Mesendoderm (in vitro differentiated cells): ENCODE measurements around the gene GPR27.

ENCODE experiments used
- DNase-seq: peaks from one replicate; pipeline ENCODE4 v3.0.0; 2013
- H2AK5ac ChIP-seq: 2 replicates; pipeline ENCODE4 v1.6.1; 2013; ENCODE audit warnings: low read length, inconsistent platforms
- H2BK120ac ChIP-seq: 2 replicates; pipeline ENCODE4 v1.6.1; 2013; ENCODE audit warnings: low read depth, mild to moderate bottlenecking, low read length, moderate library complexity, mixed read lengths
- H2BK15ac ChIP-seq: replicated peaks from 2 replicates; pipeline ENCODE4 v1.6.1; 2013; ENCODE audit warnings: low read depth, mild to moderate bottlenecking, moderate library complexity
- H2BK5ac ChIP-seq: 2 replicates; pipeline ENCODE4 v1.6.1; 2013; ENCODE audit warnings: low read length, inconsistent platforms
- H3K18ac ChIP-seq: 2 replicates; pipeline ENCODE4 v1.6.1; 2013; ENCODE audit warnings: mild to moderate bottlenecking, low read length, mixed read lengths
- H3K23ac ChIP-seq: one replicate; pipeline ENCODE4 v1.6.1; 2013; ENCODE audit warnings: low read length
- H3K27ac ChIP-seq: 2 replicates; pipeline ENCODE4 v1.5.1; 2013; ENCODE audit warnings: low read depth, mild to moderate bottlenecking, inconsistent platforms, low read length, moderate library complexity
- H3K27me3 ChIP-seq: 2 replicates; pipeline ENCODE4 v1.6.1; 2013; ENCODE audit warnings: low read length, control low read depth, mild to moderate bottlenecking, inconsistent platforms; ENCODE audit not compliant: insufficient read depth, poor library complexity
- H3K36me3 ChIP-seq: 2 replicates; pipeline ENCODE4 v1.6.1; 2013; ENCODE audit warnings: low read length, inconsistent platforms; ENCODE audit not compliant: control insufficient read depth, insufficient read depth
- H3K4ac ChIP-seq: one replicate; pipeline ENCODE4 v1.6.1; 2013; ENCODE audit warnings: low read depth, mild to moderate bottlenecking, low read length, moderate library complexity
- H3K4me1 ChIP-seq: 2 replicates; pipeline ENCODE4 v1.6.1; 2013; ENCODE audit warnings: low read depth, low read length, inconsistent platforms; ENCODE audit not compliant: control insufficient read depth
- H3K4me2 ChIP-seq: 2 replicates; pipeline ENCODE4 v1.6.1; 2013; ENCODE audit warnings: low read length
- H3K4me3 ChIP-seq: 2 replicates; pipeline ENCODE4 v1.5.1; 2013; ENCODE audit warnings: mild to moderate bottlenecking, low read length
- H3K56ac ChIP-seq: one replicate; pipeline ENCODE4 v1.6.1; 2013; ENCODE audit warnings: low read length
- H3K79me1 ChIP-seq: 2 replicates; pipeline ENCODE4 v1.6.1; 2013; ENCODE audit warnings: low read length, inconsistent platforms
- H3K79me2 ChIP-seq: 2 replicates; pipeline ENCODE4 v1.6.1; 2013; ENCODE audit warnings: mild to moderate bottlenecking, low read length; ENCODE audit not compliant: control insufficient read depth, insufficient read depth
- H3K9ac ChIP-seq: 2 replicates; pipeline ENCODE4 v1.6.1; 2013; ENCODE audit warnings: low read length, inconsistent platforms
- H4K5ac ChIP-seq: one replicate; pipeline ENCODE4 v1.6.1; 2013; ENCODE audit warnings: low read length
- H4K8ac ChIP-seq: one replicate; pipeline ENCODE4 v1.6.1; 2013; ENCODE audit warnings: low read depth, mild to moderate bottlenecking, control low read depth, low read length, moderate library complexity
- WGBS: extraction: QIAGEN DNeasy Blood & Tissue Kit; methylation state at CpG from one replicate; pipeline ENCODE4 v1.1.7; 2013; ENCODE audit warnings: low lambda C conversion rate, missing lambda C conversion rate; ENCODE audit not compliant: insufficient coverage; ENCODE audit errors: extremely low coverage; 5-methylcytosine and 5-hydroxymethylcytosine counted together

Gene GPR27

DNA sequence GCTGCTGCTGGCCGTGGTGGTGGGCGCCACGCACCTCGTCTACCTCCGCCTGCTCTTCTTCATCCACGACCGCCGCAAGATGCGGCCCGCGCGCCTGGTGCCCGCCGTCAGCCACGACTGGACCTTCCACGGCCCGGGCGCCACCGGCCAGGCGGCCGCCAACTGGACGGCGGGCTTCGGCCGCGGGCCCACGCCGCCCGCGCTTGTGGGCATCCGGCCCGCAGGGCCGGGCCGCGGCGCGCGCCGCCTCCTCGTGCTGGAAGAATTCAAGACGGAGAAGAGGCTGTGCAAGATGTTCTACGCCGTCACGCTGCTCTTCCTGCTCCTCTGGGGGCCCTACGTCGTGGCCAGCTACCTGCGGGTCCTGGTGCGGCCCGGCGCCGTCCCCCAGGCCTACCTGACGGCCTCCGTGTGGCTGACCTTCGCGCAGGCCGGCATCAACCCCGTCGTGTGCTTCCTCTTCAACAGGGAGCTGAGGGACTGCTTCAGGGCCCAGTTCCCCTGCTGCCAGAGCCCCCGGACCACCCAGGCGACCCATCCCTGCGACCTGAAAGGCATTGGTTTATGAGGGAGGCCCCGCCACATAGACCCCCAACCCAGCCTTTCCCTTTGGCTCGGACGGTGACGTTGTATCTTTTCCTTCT, 1.1 kb downstream of the GPR27 start:
- no peak overlapping the region for H4K8ac ChIP-seq
- H3K9ac ChIP-seq: peak overlapping the region; percentile 92
- peak overlapping the region; percentile 64 for H3K4me3 ChIP-seq
- H2BK5ac ChIP-seq: no peak overlapping the region
- H3K79me2 ChIP-seq: no peaks in the 10 kb centered on the region
- no peak overlapping the region for H2AK5ac ChIP-seq
- H3K4me1 ChIP-seq: no peaks in the 10 kb centered on the region
- H3K18ac ChIP-seq: no peak overlapping the region
- no CpG with 5 or more reads among the region's 65 CpGs for WGBS
- no peaks in the 10 kb centered on the region for H3K36me3 ChIP-seq
- H3K27ac ChIP-seq: no peak overlapping the region
- H3K23ac ChIP-seq: peak overlapping the region; percentile 80
- no peak overlapping the region for H3K4ac ChIP-seq
- no peak overlapping the region for H2BK15ac ChIP-seq
- peak; percentile 15 for DNase-seq
- H3K27me3 ChIP-seq: peaks cover 18% of the 10 kb centered on the region
- no peaks in the 10 kb centered on the region for H3K79me1 ChIP-seq
- H3K4me2 ChIP-seq: peak overlapping the region; percentile 93
- peak overlapping the region; percentile 100 for H3K56ac ChIP-seq
- H4K5ac ChIP-seq: no peak overlapping the region
- H2BK120ac ChIP-seq: no peak overlapping the region

GRCh38 chr3:71758091-71758490, 4.4 kb downstream of the GPR27 start:
- no peak overlapping the region for H2AK5ac ChIP-seq
- no peak for DNase-seq
- H3K9ac ChIP-seq: no peak overlapping the region
- H3K23ac ChIP-seq: no peak overlapping the region
- no peak overlapping the region for H4K5ac ChIP-seq
- no peaks in the 10 kb centered on the region for H3K36me3 ChIP-seq
- no peak overlapping the region for H3K4me3 ChIP-seq
- no peak overlapping the region for H3K18ac ChIP-seq
- H3K4me2 ChIP-seq: no peak overlapping the region
- H3K79me2 ChIP-seq: no peaks in the 10 kb centered on the region
- H2BK120ac ChIP-seq: no peak overlapping the region
- WGBS: no CpG with 5 or more reads among the region's 2 CpGs
- no peak overlapping the region for H3K4ac ChIP-seq
- no peak overlapping the region for H3K56ac ChIP-seq
- H3K27ac ChIP-seq: no peak overlapping the region
- no peaks in the 10 kb centered on the region for H3K79me1 ChIP-seq
- no peak overlapping the region for H4K8ac ChIP-seq
- no peak overlapping the region for H2BK15ac ChIP-seq
- H2BK5ac ChIP-seq: no peak overlapping the region
- H3K27me3 ChIP-seq: peaks cover 6% of the 10 kb centered on the region
- H3K4me1 ChIP-seq: no peaks in the 10 kb centered on the region

DNA sequence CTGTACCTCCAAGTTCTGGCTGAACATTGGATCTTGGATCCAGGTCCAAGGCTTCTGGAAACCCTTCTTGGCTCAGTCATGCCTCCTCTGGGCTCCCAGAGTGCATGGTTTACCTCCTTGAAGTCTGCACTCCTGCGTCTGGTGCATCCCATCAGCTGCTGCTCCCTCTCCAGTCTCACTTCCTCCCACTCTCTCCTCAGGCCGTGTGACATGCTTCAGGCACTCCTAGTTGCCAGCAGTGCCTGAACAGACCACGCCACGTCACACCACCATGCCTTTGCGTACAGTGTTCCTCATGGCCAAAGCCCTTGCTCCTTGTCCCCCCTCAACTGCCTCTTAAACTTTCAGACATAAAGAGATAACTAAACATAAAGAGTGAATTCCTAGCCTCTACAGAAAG, 5.7 kb downstream of the GPR27 start:
- H3K9ac ChIP-seq: no peak overlapping the region
- no peak overlapping the region for H3K23ac ChIP-seq
- no peak overlapping the region for H4K8ac ChIP-seq
- H2BK120ac ChIP-seq: no peak overlapping the region
- H3K4me2 ChIP-seq: no peak overlapping the region
- H2AK5ac ChIP-seq: no peak overlapping the region
- peaks cover 4% of the 10 kb centered on the region for H3K27me3 ChIP-seq
- H3K4ac ChIP-seq: no peak overlapping the region
- no peaks in the 10 kb centered on the region for H3K36me3 ChIP-seq
- no peaks in the 10 kb centered on the region for H3K79me1 ChIP-seq
- no peaks in the 10 kb centered on the region for H3K4me1 ChIP-seq
- H3K4me3 ChIP-seq: no peak overlapping the region
- no peak for DNase-seq
- H3K27ac ChIP-seq: no peak overlapping the region
- no CpG with 5 or more reads among the region's 5 CpGs for WGBS
- no peaks in the 10 kb centered on the region for H3K79me2 ChIP-seq
- no peak overlapping the region for H2BK15ac ChIP-seq
- H3K56ac ChIP-seq: no peak overlapping the region
- no peak overlapping the region for H3K18ac ChIP-seq
- no peak overlapping the region for H4K5ac ChIP-seq
- H2BK5ac ChIP-seq: no peak overlapping the region

DNA sequence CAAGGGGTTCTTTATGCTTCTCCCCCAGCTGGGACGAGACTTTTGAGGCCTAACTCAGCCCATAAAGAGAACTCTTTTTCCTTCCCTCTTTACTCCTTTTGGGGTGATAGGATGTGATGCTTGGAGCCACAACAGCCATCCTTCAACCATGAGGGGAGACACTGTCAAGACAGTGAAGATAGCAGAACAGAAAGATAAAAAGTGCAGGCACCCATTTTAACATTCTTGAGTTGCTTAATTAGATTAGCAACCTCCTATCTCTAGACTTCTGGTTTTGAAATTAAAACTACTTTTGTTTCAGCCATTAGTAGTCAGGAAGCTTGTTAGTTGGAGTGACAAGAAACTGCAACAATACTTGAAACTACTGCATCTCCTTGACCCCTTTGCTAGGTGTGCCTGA, 6.5 kb downstream of the GPR27 start:
- H3K4me3 ChIP-seq: no peak overlapping the region
- H3K27ac ChIP-seq: no peak overlapping the region

GRCh38 chr3:71763426-71763825, 9.8 kb downstream of the GPR27 start:
- no peak overlapping the region for H2BK15ac ChIP-seq
- H3K27ac ChIP-seq: no peak overlapping the region

More for the DNA sequence above, 6.5 kb downstream of the GPR27 start:
- Histone ChIP-seq H3K79me1 (no peaks in the 10 kb centered on the region), H3K4me1 (no peaks in the 10 kb centered on the region), H3K79me2 (no peaks in the 10 kb centered on the region), H3K9ac (no peak overlapping the region), H2BK15ac (no peak overlapping the region), H3K23ac (no peak overlapping the region), H4K8ac (no peak overlapping the region), H4K5ac (no peak overlapping the region), H3K4me2 (no peak overlapping the region), H3K36me3 (no peaks in the 10 kb centered on the region), H2AK5ac (no peak overlapping the region), H2BK5ac (no peak overlapping the region), H3K18ac (no peak overlapping the region), H2BK120ac (no peak overlapping the region), H3K56ac (no peak overlapping the region), H3K4ac (no peak overlapping the region), H3K27me3 (peaks cover 3% of the 10 kb centered on the region)
- no CpG with 5 or more reads among the region's 1 CpG for WGBS
- DNase-seq: no peak

GRCh38 chr3:71771126-71771525, 17.5 kb downstream of the GPR27 start:
- Histone ChIP-seq H2BK120ac (no peak overlapping the region), H3K36me3 (no peaks in the 10 kb centered on the region), H3K4ac (no peak overlapping the region), H3K18ac (no peak overlapping the region), H4K8ac (no peak overlapping the region), H3K4me2 (no peak overlapping the region), H3K27ac (no peak overlapping the region), H2BK15ac (no peak overlapping the region), H3K4me1 (no peaks in the 10 kb centered on the region), H3K23ac (no peak overlapping the region), H4K5ac (no peak overlapping the region), H3K9ac (no peak overlapping the region), H3K27me3 (no peaks in the 10 kb centered on the region), H2AK5ac (no peak overlapping the region), H2BK5ac (no peak overlapping the region), H3K79me1 (no peaks in the 10 kb centered on the region), H3K79me2 (no peaks in the 10 kb centered on the region), H3K56ac (no peak overlapping the region), H3K4me3 (no peak overlapping the region)
- no peak for DNase-seq
- WGBS: 89% methylated on average over 1 of the region's 5 CpGs

More at GRCh38 chr3:71763426-71763825, 9.8 kb downstream of the GPR27 start:
- H3K79me1 ChIP-seq: no peaks in the 10 kb centered on the region
- no peak overlapping the region for H2BK120ac ChIP-seq
- no peak overlapping the region for H3K4me2 ChIP-seq
- no peak overlapping the region for H2AK5ac ChIP-seq
- H3K4me3 ChIP-seq: no peak overlapping the region
- no CpG with 5 or more reads among the region's 5 CpGs for WGBS
- no peak overlapping the region for H4K8ac ChIP-seq
- no peak overlapping the region for H3K56ac ChIP-seq
- no peak for DNase-seq
- H4K5ac ChIP-seq: no peak overlapping the region
- H3K4me1 ChIP-seq: no peaks in the 10 kb centered on the region
- H3K27me3 ChIP-seq: peaks cover 3% of the 10 kb centered on the region
- H3K36me3 ChIP-seq: no peaks in the 10 kb centered on the region
- H3K23ac ChIP-seq: no peak overlapping the region
- H3K18ac ChIP-seq: no peak overlapping the region
- H3K9ac ChIP-seq: no peak overlapping the region
- H3K4ac ChIP-seq: no peak overlapping the region
- no peak overlapping the region for H2BK5ac ChIP-seq
- no peaks in the 10 kb centered on the region for H3K79me2 ChIP-seq
